Measurements from ENCODE around the gene TAPBPL.

The TAPBPL gene

DNA sequence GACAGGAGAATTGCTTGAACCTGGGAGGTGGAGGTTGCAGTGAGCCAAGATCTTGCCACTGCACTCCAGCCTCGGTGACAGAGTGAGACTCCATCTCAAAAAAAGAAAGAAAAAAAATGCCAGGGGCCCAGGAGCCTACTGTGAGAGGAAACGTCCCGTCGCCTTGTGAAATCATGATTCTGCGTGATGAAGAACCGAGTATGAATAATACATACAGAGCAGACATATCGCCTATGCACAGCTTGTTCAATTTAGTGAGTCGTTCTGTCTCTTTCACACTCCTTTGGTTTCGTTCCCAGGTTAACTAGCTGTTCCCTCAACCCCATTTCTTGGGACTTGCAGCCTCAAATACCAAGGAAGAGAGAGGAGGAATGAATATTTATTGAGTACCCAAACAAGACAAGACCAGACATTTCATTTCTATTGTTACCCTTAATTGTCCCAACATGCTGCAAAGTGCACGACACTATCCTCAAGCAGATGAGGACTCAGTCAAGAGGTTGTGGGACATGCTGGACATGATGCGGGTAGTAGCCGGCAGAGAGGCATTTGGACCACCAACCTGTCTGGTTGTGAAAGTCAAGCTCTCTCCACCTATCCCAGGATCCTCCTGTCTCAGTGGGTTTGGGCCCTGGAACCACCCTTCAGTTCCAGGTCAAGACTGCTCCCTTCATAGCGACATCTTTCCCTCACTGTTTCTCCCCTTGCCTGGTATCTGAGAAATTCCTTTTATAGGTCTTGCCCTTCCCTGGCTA, 15.7 kb upstream of the TAPBPL start:
- DNase-seq: no peak

DNA sequence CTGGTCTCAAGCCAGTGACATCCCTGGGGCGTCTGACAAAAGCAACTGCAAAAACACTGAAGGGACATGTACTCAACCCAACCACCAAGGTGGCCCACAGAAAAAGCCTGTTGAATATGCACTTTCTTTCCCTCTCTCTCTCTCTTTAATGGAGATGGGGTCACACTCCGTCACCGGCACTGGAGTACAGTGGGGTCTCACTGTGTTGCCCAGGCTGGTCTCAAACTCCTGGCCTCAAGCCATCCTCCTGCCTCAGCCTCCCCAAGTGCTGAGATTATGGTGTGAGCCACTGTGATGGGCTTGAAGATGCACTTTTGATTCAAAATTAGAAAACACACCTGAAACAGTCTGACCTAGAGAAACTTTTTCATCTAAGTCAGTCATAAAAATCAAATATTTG, 14.3 kb upstream of the TAPBPL start:
- DNase-seq: no peak

GRCh38 chr12:6438345-6438744, 13.5 kb upstream of the TAPBPL start:
- DNase-seq: no peak

- no peak for DNase-seq
Observed at GRCh38 chr12:6440391-6440790, 11.5 kb upstream of the TAPBPL start.

DNA sequence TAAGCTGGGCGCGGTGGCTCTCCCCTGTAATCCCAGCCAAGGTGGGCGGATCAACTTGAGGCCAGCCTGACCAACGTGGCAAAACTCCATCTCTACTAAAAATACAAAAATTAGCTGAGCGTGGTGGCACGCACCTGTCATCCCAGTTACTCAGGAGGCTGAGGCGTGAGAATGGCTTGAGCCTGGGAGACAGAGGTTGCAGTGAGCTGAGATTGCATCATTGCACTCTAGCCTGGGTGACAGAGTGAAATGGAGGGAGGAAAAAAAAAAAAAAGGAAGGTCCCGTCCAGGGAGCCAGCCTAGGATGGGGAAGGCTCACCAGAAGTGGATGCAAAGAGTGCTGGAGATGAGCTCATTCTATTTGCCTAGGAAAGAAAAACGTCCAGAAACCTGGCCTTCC, 9.0 kb upstream of the TAPBPL start:
- no peak for DNase-seq

DNA sequence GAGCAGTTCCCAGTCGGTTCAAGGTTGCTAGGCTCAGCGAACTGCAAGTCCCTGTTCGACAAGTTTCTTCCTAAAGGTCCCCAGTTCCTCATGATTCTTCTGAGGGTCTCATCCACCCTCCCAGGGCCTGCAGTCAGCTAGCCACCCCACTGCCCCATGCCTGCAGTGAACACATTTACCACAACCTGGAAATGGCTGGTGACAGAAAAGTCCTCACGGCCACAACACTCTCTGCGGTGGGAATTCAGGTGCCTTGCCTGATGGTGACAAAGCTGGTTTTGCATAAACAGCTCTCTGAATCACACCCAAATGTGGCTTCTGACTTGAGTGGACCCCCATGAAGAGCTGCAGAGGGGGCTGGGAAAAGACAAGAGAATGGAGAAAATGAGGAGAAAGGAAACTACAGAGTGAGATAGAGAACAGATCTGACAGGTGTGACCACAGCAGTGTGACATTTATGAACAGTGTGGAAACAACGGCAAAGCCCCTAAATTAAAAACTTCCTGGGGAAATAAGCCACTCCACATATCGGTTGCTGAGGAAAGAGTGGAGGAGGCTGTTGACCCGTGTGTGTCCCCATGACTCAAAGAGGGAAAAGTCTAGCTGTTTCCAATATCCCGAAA, 8.4 kb upstream of the TAPBPL start:
- DNase-seq: no peak

- no peak for DNase-seq
Observed at GRCh38 chr12:6444031-6444430, 7.8 kb upstream of the TAPBPL start.

DNA sequence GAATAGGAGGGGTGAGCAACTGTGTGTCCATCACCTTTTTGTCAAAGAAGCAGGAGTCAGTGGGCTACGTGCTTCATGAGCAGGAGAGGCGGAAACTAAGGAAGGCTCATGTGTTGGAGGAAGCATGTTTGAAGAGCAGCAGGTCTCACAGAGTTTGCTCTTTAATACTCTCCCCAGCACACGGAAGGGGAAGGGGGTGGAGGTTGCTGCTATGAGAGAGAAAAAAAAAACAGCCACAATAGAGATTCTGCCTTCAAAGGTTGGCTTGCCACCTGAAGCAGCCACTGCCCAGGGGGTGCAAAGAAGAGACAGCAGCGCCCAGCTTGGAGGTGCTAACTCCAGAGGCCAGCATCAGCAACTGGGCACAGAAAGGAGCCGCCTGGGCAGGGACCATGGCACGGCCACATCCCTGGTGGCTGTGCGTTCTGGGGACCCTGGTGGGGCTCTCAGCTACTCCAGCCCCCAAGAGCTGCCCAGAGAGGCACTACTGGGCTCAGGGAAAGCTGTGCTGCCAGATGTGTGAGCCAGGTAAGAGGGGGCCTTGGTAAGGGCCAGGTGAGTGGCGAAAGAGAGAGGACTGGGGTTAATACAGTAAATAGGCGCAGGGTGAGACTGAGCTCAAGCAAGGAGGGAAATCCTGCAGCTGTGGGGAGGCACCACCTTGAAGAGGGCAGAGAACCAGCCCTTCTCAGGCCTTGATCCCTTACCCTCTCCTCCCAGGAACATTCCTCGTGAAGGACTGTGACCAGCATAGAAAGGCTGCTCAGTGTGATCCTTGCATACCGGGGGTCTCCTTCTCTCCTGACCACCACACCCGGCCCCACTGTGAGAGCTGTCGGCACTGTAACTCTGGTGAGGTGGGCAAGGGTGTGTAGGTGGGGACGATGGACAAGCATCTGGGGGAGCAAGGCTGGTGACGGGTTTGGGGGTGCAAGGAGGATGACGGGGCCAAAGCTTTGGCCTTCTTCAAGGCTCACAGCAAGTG, 6.8 kb upstream of the TAPBPL start, which contains the start of gene CD27:
Gene CD27 (plus strand): TSS at position 252 of the 985 bp plus-strand sequence. CDS start 141 bp downstream, at position 393.
- DNase-seq: no peak

DNA sequence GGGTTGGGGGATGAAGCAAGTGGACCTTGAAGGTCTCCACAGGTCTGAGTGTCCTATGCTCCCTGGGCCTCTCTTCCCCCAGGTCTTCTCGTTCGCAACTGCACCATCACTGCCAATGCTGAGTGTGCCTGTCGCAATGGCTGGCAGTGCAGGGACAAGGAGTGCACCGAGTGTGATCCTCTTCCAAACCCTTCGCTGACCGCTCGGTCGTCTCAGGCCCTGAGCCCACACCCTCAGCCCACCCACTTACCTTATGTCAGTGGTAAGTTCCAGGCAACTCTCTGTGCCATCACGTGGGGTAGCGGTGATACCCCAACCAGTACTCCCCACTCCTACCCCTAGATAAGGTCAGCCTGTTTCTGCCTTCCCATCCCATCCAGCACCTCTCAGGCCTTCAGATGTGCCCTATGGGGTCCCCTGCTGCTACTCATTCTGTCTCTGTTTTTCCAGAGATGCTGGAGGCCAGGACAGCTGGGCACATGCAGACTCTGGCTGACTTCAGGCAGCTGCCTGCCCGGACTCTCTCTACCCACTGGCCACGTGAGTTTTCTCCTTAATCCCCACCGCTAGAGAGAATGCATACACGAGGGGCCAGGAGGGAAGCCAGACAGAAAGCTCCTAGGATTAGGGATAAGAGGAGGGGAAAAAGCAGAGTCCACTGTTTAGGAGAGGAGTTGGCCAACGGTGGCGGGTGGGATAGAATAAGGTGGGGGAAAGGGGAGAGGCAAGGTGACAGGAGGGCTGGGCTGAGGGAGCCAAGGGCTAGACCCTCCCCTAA, 1.6 kb upstream of the TAPBPL start:
- DNase-seq: no peak

GRCh38 chr12:6450869-6451347, 934 bp upstream of the TAPBPL start:
- DNase-seq: no peak

GRCh38 chr12:6452245-6452943, 552 bp downstream of the TAPBPL start:
- no peak for DNase-seq

- DNase-seq: no peak
Observed at GRCh38 chr12:6452944-6453630, 1.2 kb downstream of the TAPBPL start.

- no peak for DNase-seq
Observed at GRCh38 chr12:6457220-6457945, 5.5 kb downstream of the TAPBPL start.

DNA sequence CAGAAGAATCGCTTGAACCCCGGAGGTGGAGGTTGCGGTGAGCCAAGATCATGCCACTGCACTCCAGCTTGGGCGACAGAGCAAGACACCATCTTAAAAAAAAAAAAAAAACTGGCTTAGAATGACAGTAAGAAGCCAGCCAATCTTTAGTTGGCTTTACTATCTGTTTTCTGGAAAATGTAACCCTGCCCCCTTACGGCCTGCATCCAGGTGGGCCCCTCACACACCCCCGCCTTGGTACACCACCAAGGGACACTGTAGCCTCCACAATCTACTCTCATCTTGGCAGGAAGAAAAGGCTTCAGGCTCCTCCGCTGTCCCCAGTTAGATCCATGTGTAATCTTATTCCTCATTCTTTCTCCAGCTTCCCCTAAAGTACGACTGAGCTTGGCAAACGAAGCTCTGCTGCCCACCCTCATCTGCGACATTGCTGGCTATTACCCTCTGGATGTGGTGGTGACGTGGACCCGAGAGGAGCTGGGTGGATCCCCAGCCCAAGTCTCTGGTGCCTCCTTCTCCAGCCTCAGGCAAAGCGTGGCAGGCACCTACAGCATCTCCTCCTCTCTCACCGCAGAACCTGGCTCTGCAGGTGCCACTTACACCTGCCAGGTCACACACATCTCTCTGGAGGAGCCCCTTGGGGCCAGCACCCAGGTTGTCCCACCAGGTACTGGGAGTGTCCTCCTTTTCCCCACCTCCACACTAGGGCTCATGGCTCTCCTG, 6.6 kb downstream of the TAPBPL start:
- DNase-seq: no peak

DNA sequence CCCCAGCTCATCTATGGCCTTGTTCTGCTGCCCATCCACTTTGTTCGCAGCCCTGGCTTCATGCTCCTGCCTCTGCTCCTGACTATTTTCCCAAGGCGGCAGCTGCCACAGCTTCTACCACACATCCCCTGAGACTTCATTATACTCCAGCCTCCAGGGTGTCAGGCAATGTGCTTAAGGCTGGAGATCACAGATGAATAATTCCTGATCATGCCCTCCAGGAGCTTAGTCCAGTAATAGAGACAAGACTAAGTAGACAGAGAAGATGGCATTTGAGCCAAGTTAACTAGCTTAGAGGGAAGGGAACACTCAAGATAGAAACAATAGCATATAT, 7.1 kb downstream of the TAPBPL start:
- DNase-seq: no peak

DNA sequence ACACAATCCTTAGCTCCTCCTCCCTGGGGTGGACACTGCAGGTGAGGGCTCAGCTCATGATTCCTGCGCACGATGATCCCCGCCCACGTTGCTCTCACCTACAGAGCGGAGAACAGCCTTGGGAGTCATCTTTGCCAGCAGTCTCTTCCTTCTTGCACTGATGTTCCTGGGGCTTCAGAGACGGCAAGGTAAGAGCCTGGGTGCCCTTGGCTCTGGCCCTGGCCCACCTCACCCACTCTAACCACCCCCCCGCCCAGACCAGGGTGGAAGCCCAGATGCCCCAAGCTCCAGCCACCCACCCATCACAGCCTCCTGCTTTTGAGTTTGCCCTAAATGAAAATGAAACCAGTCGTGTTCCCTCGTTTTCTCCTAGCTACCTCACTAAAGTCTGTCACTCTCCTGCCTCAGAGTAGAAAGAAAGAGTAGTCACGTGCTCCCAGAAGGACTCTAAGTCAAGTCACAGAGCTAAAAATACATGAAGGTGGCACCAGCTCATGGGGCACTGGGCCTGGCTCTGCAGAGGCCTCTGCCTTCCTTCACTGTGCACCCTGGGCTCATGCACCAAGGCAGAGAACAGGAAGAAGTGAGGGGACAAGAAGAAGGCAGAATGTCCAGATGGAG, 9.0 kb downstream of the TAPBPL start:
- DNase-seq: no peak

DNA sequence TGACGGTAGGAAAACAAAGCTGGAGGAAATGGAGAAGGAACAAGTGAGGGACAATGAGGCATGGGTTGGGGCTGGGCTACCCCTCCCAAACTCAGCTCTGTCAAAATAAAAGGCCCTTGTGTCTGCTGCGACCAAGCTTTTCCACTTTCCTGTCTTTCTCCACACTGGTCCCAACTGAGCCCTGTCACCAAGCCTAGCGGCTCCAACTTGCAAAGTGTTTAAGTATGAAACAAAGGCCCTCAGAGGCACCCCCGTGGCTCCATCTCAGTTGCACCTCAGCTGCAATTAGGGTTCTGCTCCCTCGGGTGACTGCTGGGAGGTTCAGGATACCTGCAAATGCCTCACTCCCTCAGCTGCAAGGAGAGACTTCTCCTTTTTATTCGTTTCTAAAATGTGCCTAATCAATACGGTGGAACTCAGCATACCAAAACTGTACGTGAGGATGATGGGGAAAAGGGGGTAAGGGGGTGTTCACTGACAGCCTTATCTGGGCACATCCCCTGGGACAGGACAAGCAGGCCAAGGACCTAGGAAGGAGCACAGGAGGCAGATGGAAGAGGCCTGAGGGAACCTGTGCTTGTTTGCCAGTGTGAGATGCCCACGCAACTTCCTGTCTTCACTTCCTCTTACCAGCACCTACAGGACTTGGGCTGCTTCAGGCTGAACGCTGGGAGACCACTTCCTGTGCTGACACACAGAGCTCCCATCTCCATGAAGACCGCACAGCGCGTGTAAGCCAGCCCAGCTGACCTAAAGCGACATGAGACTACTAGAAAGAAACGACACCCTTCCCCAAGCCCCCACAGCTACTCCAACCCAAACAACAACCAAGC, 9.8 kb downstream of the TAPBPL start:
- no peak for DNase-seq

- DNase-seq: no peak
Observed at GRCh38 chr12:6462234-6462995, 10.6 kb downstream of the TAPBPL start.

Measured in NCI-H1092 (cell line).